COLO668 (cell line): ENCODE results near the gene CAPG.
"Not testable (repeated sequence)": the region's sequence is repeated elsewhere in the genome, so short reads cannot be mapped to it uniquely, and the experiment has no call there.

Experiments used
- DNase-seq: peaks from one replicate; lab custom pipeline; 2025; ENCODE audit not compliant: unreplicated experiment; lab: John Stamatoyannopoulos, UW

CAPG gene

GRCh38 chr2:85421260-85422071 is 11.3 kb upstream of the CAPG start:
- DNase-seq: peak; percentile 63

DNA sequence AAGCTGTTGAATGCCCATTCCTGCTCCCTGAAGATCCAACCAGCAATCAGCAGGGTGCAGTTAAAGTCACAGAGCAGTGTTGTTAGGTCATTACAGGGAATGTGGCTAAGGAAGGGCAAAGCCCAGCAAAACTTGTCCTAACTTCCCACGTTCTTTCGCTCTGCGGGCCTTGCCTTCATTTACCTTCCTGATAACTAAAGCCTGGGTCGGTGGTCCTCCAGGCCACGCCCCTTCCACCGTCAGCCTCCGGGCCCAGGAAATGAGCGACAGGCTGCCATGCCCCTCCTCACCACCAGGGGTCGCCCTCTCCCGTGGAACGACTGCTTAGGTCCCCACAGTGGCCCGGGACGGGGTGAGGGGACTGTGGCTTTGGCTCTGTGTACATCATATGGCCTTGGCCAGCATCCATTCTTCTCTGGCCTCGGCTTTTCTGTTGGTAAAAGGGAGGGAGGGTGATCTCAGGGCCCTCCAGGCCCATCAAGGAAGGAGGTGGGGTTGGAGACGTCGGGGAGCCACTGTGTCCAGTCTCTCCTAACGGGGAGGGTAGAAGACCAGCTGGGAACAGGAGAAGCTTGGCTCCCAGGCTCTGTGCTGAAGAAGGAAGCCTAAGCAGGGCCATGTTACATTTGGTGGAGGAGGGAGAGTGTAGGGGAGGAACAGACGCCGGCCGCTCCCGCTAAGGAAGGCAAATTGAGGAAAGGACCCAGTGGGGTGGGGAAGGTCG is 10.5 kb upstream of the CAPG start:
- DNase-seq: peak; percentile 87

DNA sequence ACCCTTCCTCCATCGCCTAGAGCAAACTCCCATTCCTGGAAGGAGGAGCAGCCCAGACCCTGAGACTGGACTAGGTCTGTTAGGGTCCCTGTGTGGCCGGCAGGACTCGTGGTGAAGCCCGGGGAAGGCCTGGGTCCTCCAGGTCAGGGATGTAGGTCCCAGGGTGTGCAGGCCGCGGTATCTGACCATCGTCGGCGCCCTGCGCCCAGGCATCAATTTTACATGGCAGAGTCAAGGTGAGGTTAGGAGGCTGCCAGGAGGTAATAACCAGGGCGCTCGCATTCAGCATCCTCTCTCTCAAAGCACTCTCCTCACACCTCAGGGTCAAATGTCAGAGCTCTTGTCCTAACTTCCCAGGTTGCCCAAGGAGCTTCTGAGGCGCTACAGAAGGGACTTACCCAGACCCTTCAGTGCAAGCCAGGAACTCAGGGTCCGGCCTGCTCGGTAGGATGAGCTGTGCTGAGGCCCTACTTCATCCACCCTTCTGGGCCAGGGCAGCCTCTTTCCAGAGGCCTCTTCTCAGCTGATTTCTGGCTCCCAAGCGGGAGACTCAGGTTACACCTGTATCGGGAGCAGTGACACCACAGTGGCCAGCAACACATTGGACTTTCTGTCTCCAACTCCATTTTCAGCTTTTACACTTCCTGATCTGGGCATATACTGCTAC is 9.0 kb upstream of the CAPG start:
- no peak for DNase-seq

GRCh38 chr2:85418132-85419008 is 8.2 kb upstream of the CAPG start, which contains the start of gene SH2D6:
Gene SH2D6 (plus strand): TSS chr2:85418714. CDS start chr2:85429466, 10,752 bp downstream.
- peak; percentile 87 for DNase-seq

DNA sequence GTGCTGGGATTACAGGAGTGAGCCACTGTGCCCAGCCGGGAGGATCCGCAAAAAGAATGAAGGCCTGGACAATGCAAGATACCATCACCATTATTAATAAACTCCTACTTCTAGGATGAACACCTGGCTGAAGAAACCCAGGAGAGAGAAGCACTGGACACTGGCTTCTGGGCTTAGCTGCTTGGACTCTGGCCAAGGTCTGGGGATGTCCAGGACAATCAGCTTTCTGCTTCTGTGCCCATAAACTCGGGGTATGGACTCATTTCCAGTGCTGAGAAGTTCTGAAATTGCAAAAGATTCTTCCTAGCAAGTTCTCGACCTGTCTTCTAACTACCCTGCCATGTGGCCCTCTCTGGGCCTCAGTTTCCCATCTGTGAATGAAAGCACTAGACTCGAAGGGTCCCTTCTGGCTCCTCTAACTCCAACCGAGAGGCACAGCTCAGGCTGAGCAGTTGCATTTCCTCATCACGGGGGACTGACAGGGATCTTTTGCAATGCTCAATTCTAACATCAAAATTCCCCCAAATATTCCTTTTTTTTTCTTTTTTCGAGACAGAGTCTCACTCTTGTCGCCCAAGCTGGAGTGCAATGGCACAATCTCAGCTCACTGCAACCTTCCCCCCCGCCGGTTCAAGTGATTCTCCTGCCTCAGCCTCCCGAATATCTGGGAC is 5.9 kb upstream of the CAPG start:
- no peak for DNase-seq

- DNase-seq: no peak
Measured at GRCh38 chr2:85414761-85415553, 4.8 kb upstream of the CAPG start.

DNA sequence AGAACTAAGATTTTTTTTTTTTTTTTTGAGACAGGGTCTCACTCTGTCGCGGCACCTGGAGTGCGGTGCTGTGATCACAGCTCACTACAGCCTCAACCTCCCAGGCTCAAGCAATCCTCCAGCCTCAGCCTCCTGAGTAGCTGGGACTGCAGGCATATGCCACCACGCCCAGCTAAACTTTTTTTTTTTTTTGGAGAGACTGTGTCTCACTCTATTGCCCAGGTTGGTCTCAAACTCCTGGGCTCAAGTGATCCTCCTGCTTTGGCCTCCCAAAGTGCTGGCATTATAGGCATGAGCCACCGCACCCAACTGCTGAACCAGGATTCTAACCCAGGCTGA is 4.2 kb upstream of the CAPG start:
- DNase-seq: not testable (repeated sequence)

DNA sequence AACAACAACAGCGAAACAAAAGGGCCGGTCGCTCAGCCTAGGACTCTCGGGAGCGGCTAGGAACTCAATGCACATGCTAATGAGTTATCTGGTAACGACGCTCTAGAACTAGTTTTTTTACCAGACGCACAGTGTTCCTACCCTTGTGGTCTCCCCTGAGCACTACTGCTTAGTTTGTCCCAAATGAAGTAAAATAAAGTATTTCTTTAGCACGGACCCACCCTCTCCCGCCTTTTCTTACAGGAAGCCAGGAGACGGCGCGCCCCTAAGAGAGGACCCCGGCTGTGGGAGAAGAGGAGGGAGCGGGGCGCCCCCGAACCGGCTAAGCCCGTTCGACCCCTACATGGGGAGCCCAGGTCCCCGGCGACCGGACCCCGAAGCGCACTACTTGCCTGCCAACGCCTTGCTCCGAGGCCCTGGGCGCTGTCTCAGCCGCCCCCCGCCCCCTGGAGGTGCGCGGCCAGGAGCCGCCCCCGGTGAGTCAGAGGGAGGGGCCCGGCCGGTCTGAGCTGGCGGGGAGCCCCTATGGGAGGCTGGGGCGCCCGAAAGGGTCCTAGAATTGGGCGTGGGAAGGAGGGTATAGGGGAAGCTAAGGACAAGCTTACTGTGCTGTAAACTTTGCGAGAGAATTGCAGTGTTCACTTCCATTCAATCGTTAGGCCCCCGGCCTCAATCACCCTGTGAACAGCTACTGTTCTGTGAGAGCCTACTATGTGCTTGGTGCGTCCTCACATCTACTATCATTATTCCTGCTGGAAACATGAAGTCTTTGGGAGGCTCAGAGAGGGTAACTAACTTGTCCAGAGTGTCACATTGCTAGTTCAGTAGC is 3.6 kb upstream of the CAPG start:
- no peak for DNase-seq

GRCh38 chr2:85411405-85411748 is 1.2 kb upstream of the CAPG start:
- DNase-seq: no peak

GRCh38 chr2:85410584-85411404 is 628 bp upstream of the CAPG start:
- no peak for DNase-seq

DNA sequence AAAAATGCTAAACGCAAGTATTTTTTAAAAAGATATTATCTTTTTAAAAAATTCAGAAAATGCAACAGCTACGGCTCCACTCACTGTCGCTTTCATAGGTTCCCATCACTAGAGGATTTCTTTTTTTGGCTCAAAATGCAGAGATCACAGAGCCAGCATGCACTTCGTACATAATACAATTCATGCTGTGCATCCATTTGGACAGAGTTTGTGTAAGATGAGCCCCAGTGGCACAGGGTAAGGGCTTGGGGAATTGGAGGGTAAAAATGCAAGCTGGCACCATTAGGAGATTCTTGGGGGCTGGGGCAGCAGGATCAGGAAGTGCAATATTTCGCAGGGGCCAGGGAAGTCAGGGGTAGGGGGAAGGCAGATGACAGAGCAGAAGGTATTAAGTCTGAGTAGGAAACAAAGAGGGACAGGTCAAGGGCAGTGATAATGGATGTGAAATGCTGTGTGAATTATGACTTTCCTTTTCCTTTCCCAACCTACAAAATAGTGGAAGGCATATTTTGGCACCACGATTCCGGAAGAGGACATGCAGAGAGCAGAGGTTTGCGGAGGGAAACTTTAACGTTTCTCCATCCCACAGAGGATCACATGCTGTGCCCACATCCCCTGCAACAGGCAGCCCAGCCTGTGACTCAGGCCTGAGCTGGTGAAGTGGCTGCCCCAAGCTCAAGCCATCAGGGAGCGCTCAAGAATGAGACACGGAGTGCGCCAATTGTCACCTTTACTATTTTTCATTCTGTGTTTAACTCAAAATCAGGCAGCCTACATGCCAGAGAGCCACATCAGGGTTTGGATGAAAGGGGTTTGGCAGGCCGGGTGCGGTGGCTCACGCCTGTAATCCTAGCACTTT is 4.7 kb downstream of the CAPG start:
- no peak for DNase-seq

GRCh38 chr2:85401844-85402243 is 8.3 kb downstream of the CAPG start:
- no peak for DNase-seq

- no peak for DNase-seq
Measured at GRCh38 chr2:85401464-85401805, 8.7 kb downstream of the CAPG start.

- DNase-seq: no peak
Measured at GRCh38 chr2:85400541-85401463, 9.4 kb downstream of the CAPG start.

DNA sequence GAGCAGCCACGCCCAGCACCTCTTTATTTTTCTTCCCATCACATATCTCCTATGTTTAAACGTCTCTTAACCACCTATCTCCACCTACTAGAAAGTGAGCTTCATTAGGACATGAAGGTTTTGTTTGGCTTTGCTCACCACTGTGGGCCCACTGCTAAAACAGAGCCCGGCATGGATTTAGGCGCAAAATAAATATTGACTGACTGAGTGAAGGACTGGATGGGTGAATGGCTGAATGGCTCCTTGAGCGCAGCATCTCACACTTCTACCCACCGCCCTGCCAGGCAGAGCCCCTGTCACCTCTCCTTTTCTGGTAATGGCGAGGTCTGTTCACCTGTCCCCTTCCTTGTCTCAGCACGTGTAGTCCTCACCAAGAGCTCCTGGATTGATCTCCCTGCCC is 10.1 kb downstream of the CAPG start:
- no peak for DNase-seq

DNA sequence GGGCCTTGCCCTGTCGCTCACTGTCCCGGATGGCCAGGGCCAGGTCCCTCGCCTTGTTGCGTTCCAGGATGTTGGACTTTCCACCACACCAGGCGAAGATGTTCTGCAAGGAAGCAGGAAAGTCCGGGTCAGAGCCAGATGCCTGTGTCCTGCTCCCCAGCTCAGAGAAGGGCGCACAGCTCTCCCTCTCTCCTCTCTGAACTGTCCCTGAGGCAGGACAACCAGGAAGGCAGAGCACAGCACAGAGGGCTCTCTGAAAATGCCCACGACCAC is 11.0 kb downstream of the CAPG start:
- DNase-seq: no peak
